Measurements from ENCODE around the gene UMPS.
"Not testable (repeated sequence)": the region's sequence is repeated elsewhere in the genome, so short reads cannot be mapped to it uniquely, and the experiment has no call there.

Gene UMPS

GRCh38 chr3:124714223-124714853, 15.9 kb upstream of the UMPS start:
- no peak for DNase-seq

GRCh38 chr3:124722589-124722988, 7.7 kb upstream of the UMPS start:
- no peak for DNase-seq

GRCh38 chr3:124730941-124731297, 667 bp downstream of the UMPS start:
- DNase-seq, result no peak

GRCh38 chr3:124731760-124732159, 1.5 kb downstream of the UMPS start:
- no peak for DNase-seq

GRCh38 chr3:124741027-124741426, 10.8 kb downstream of the UMPS start:
- no peak for DNase-seq

- no peak for DNase-seq
These were observed 15.5 kb downstream of the UMPS start for GRCh38 chr3:124745756-124746155.

GRCh38 chr3:124747111-124747981, 17.1 kb downstream of the UMPS start:
- no peak for DNase-seq

- no peak for DNase-seq
These were observed 18.4 kb downstream of the UMPS start for GRCh38 chr3:124748560-124749198.

- not testable (repeated sequence) for DNase-seq
These were observed 19.6 kb downstream of the UMPS start for GRCh38 chr3:124749877-124750276.

GRCh38 chr3:124751501-124751900, 21.2 kb downstream of the UMPS start:
- no peak for DNase-seq

- DNase-seq, result no peak
These were observed 21.8 kb downstream of the UMPS start for GRCh38 chr3:124752051-124752450.

- DNase-seq, result not testable (repeated sequence)
These were observed 27.7 kb downstream of the UMPS start for GRCh38 chr3:124757926-124758325.

GRCh38 chr3:124758851-124759635, 28.8 kb downstream of the UMPS start:
- DNase-seq, result no peak

GRCh38 chr3:124759666-124760401, 29.6 kb downstream of the UMPS start:
- no peak for DNase-seq

- DNase-seq, result no peak
These were observed 30.3 kb downstream of the UMPS start for GRCh38 chr3:124760601-124761000.

- DNase-seq, result peak; percentile 77
These were observed 31.1 kb downstream of the UMPS start for GRCh38 chr3:124761250-124761796.

- no peak for DNase-seq
These were observed 31.8 kb downstream of the UMPS start for GRCh38 chr3:124761935-124762660.

- DNase-seq, result no peak
These were observed 32.4 kb downstream of the UMPS start for GRCh38 chr3:124762661-124763011.

- no peak for DNase-seq
These were observed 33.0 kb downstream of the UMPS start for GRCh38 chr3:124763206-124763605.

GRCh38 chr3:124763644-124764358, 33.5 kb downstream of the UMPS start:
- DNase-seq, result no peak

GRCh38 chr3:124764746-124765145, 34.5 kb downstream of the UMPS start:
- no peak for DNase-seq

Measured in CD4-positive, alpha-beta T cell treated with Interleukin-10 for 1 hour (primary cell).